ENCODE data around the gene MSLN.

Gene MSLN

GRCh38 chr16:733382-734207 is 26.9 kb upstream of the MSLN start:
- H4K20me1 ChIP-seq (ENCODE audit: low read depth, low read length) = no peaks in the 10 kb centered on the region
- no peaks in the 10 kb centered on the region for H3K79me2 ChIP-seq (ENCODE audit: insufficient read depth, low read length)
- H3K9me3 ChIP-seq (ENCODE audit: insufficient read depth, low read length) = no peaks in the 10 kb centered on the region
- no peaks in the 10 kb centered on the region for H3K9me2 ChIP-seq (replicated peaks; ENCODE audit: insufficient read depth, low read length)
- peaks cover 17% of the 10 kb centered on the region for H3F3A ChIP-seq (ENCODE audit: insufficient read depth)
- H3K27ac ChIP-seq (ENCODE audit: low read depth, low read length) = no peak overlapping the region
- H2AFZ ChIP-seq (ENCODE audit: low read depth, low read length, severe bottlenecking) = no peak overlapping the region
- no peak for TF ChIP-seq EZH2phosphoT487 (conservative IDR thresholded peaks at IDR 0.05; ENCODE audit: low read length)
- peak; percentile 72 for TF ChIP-seq CTCF (IDR thresholded peaks at IDR 0.05; ENCODE audit: insufficient read depth, low read length, poor library complexity, severe bottlenecking)
- H3K27me3 ChIP-seq (ENCODE audit: low read length) = no peaks in the 10 kb centered on the region
- no peak overlapping the region for H3K4me3 ChIP-seq (ENCODE audit: insufficient read depth, low read length, poor library complexity, severe bottlenecking)
- H3K4me2 ChIP-seq (ENCODE audit: low read depth, low read length, poor library complexity, severe bottlenecking) = no peak overlapping the region
- H3K9ac ChIP-seq (ENCODE audit: low read length) = no peak overlapping the region
- no peaks in the 10 kb centered on the region for H3K36me3 ChIP-seq (ENCODE audit: low read length)

GRCh38 chr16:734208-734980 is 26.1 kb upstream of the MSLN start:
- Histone ChIP-seq H3K79me2 (ENCODE audit: insufficient read depth, low read length) (no peaks in the 10 kb centered on the region), H2AFZ (ENCODE audit: low read depth, low read length, severe bottlenecking) (no peak overlapping the region), H3K4me2 (ENCODE audit: low read depth, low read length, poor library complexity, severe bottlenecking) (no peak overlapping the region), H3K27me3 (ENCODE audit: low read length) (no peaks in the 10 kb centered on the region), H3F3A (ENCODE audit: insufficient read depth) (peaks cover 17% of the 10 kb centered on the region), H3K9ac (ENCODE audit: low read length) (no peak overlapping the region), H3K27ac (ENCODE audit: low read depth, low read length) (no peak overlapping the region), H3K9me3 (ENCODE audit: insufficient read depth, low read length) (no peaks in the 10 kb centered on the region), H4K20me1 (ENCODE audit: low read depth, low read length) (no peaks in the 10 kb centered on the region), H3K36me3 (ENCODE audit: low read length) (no peaks in the 10 kb centered on the region), H3K9me2 (replicated peaks; ENCODE audit: insufficient read depth, low read length) (no peaks in the 10 kb centered on the region), H3K4me3 (ENCODE audit: insufficient read depth, low read length, poor library complexity, severe bottlenecking) (no peak overlapping the region)
- TF ChIP-seq CTCF (IDR thresholded peaks at IDR 0.05; ENCODE audit: insufficient read depth, low read length, poor library complexity, severe bottlenecking) (no peak), EZH2phosphoT487 (conservative IDR thresholded peaks at IDR 0.05; ENCODE audit: low read length) (no peak)

GRCh38 chr16:734981-735881 is 25.3 kb upstream of the MSLN start:
- H3K9ac ChIP-seq (ENCODE audit: low read length) = no peak overlapping the region
- no peak overlapping the region for H3K27ac ChIP-seq (ENCODE audit: low read depth, low read length)
- no peak overlapping the region for H3K4me2 ChIP-seq (ENCODE audit: low read depth, low read length, poor library complexity, severe bottlenecking)
- no peak for TF ChIP-seq EZH2phosphoT487 (conservative IDR thresholded peaks at IDR 0.05; ENCODE audit: low read length)
- no peak for TF ChIP-seq CTCF (IDR thresholded peaks at IDR 0.05; ENCODE audit: insufficient read depth, low read length, poor library complexity, severe bottlenecking)
- H3K9me2 ChIP-seq (replicated peaks; ENCODE audit: insufficient read depth, low read length) = no peaks in the 10 kb centered on the region
- no peaks in the 10 kb centered on the region for H4K20me1 ChIP-seq (ENCODE audit: low read depth, low read length)
- no peaks in the 10 kb centered on the region for H3K36me3 ChIP-seq (ENCODE audit: low read length)
- H3K9me3 ChIP-seq (ENCODE audit: insufficient read depth, low read length) = no peaks in the 10 kb centered on the region
- H3K79me2 ChIP-seq (ENCODE audit: insufficient read depth, low read length) = peaks cover 7% of the 10 kb centered on the region; the same call in 1 of the 2 replicates
- no peak overlapping the region for H2AFZ ChIP-seq (ENCODE audit: low read depth, low read length, severe bottlenecking)
- H3F3A ChIP-seq (ENCODE audit: insufficient read depth) = peaks cover 13% of the 10 kb centered on the region
- no peaks in the 10 kb centered on the region for H3K27me3 ChIP-seq (ENCODE audit: low read length)
- H3K4me3 ChIP-seq (ENCODE audit: insufficient read depth, low read length, poor library complexity, severe bottlenecking) = no peak overlapping the region

Data from SU-DHL-6 (cell line).